HL-60 (cell line): ENCODE measurements around the gene RBMY1J.
"Not testable (repeated sequence)": the region's sequence is repeated elsewhere in the genome, so short reads cannot be mapped to it uniquely, and the experiment has no call there.

Source experiments
- DNase-seq, 2 experiments: peaks; one replicate each; pipeline ENCODE4 v3.0.0-alpha.2; 2010 to 2020; ENCODE audit warnings: low read depth in 1 of 2, low spot score in 1 of 2
- H3K27ac ChIP-seq: fragments of 250-450 bp; sonication (Bioruptor Pico); replicated peaks from 2 replicates; pipeline ENCODE4 v1.5.1; 2020; ENCODE audit warnings: mild to moderate bottlenecking, moderate library complexity
- H3K27me3 ChIP-seq: fragments of 250-450 bp; sonication (Bioruptor Pico); 2 replicates; pipeline ENCODE4 v1.5.1; 2021; ENCODE audit warnings: mild to moderate bottlenecking, moderate library complexity; ENCODE audit not compliant: insufficient read depth, poor library complexity, severe bottlenecking
- H3K4me3 ChIP-seq: replicated peaks from 2 replicates; pipeline ENCODE4 v1.5.1; 2011; ENCODE audit warnings: mild to moderate bottlenecking, control low read depth, low read length; ENCODE audit not compliant: insufficient read depth
- CTCF ChIP-seq: IDR thresholded peaks from one replicate; pipeline ENCODE4 v1.5.1; 2011; ENCODE audit warnings: low read length, control low read depth, inconsistent platforms; ENCODE audit not compliant: insufficient read depth
- GABPA ChIP-seq: IDR thresholded peaks from 2 replicates; pipeline ENCODE4 v1.6.1; 2012; ENCODE audit warnings: low read depth
- POLR2AphosphoS5 ChIP-seq: IDR thresholded peaks from 2 replicates; pipeline ENCODE4 v1.6.1; 2012; ENCODE audit warnings: low read depth
- REST ChIP-seq: IDR thresholded peaks from 2 replicates; pipeline ENCODE4 v1.6.1; 2012; ENCODE audit warnings: low read depth; ENCODE audit not compliant: insufficient replicate concordance
- SPI1 ChIP-seq: IDR thresholded peaks from 2 replicates; pipeline ENCODE4 v1.6.1; 2012; ENCODE audit warnings: low read depth, mild to moderate bottlenecking, borderline replicate concordance
- long read RNA-seq: library from polyadenylated mRNA; unstranded; transcript quantifications from one replicate; pipeline ENCODE4 v2.0.0, GENCODE V29; 2020

RBMY1J gene
- long read RNA-seq: 0 reads

DNA sequence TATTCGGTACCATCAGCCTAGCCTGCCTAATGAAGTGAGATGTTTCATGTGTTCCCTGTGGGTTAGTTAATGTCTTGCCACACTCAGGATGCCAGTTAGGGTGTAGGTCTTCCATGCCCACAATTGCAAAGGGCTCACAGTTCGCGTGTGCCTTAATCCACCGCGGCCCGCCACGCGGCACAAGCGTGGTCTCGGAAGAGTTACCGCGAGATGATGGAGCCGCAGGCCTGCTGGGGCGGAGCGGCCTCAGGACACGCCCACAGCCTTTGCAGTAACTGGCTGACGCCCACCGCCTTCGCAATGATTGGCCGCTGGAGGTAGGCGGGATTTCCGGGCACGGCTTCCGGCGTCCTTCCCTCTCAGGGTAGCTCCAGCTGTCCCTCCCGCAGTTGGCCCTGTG, at the start of gene RBMY1J:
RBMY1J (plus strand) TSS at position 301 of the 400 bp plus-strand sequence. CDS start 2,038 bp downstream, outside the sequence.
- H3K4me3 ChIP-seq, H3K27me3 ChIP-seq, DNase-seq, H3K27ac ChIP-seq: not testable (repeated sequence)

- no peaks in the 10 kb centered on the region for H3K27me3 ChIP-seq
- no peak overlapping the region for H3K27ac ChIP-seq
- no peak overlapping the region for H3K4me3 ChIP-seq
- TF ChIP-seq POLR2AphosphoS5 (no peak), CTCF (no peak), REST (no peak), GABPA (no peak), SPI1 (no peak)
- no peak for DNase-seq
Measured at GRCh38 chrY:22367416-22367815, 35.8 kb upstream of the RBMY1J start.

- no peak for DNase-seq
- H3K27ac ChIP-seq: no peak overlapping the region
Measured at GRCh38 chrY:22370623-22371022, 32.6 kb upstream of the RBMY1J start.

More at GRCh38 chrY:22370623-22371022, 32.6 kb upstream of the RBMY1J start:
- Histone ChIP-seq H3K27me3 (no peaks in the 10 kb centered on the region), H3K4me3 (no peak overlapping the region)
- TF ChIP-seq REST (no peak), CTCF (no peak), POLR2AphosphoS5 (no peak), SPI1 (no peak), GABPA (no peak)
